NK-92 (cell line): ENCODE results near the gene MRPS17.
"Not testable (repeated sequence)": the region's sequence is repeated elsewhere in the genome, so short reads cannot be mapped to it uniquely, and the experiment has no call there.

Experiments used
- DNase-seq: peaks from one replicate; lab custom pipeline; 2025; ENCODE audit not compliant: unreplicated experiment; lab: John Stamatoyannopoulos, UW

Gene MRPS17

GRCh38 chr7:55951637-55952351, at the start of gene MRPS17:
MRPS17 (plus strand) TSS chr7:55951877; CDS start chr7:55953196, 1,319 bp downstream.
- DNase-seq: peak; percentile 28

- no peak for DNase-seq
Measured at GRCh38 chr7:55903985-55904759, 47.5 kb upstream of the MRPS17 start.

GRCh38 chr7:55912748-55913158, 38.9 kb upstream of the MRPS17 start:
- no peak for DNase-seq

DNA sequence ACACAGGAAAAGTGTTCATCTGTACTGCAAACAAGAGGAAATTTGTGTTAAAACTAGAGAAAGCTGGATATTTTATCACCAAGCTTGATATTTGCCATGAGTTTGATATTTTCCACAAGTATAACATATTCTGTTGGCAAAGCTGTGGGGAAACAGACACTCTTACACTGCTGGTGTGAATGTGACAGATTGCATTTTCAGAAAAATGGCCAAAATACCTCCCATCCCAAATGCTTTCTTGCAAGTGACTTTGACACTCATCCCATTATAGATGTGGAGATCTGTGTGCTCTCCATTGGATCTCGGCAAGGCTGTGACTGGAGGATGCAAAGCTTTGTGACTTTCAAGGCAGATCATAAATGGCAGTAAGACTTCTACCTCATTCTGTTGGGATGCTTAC, 33.9 kb upstream of the MRPS17 start:
- no peak for DNase-seq

- no peak for DNase-seq
Measured at GRCh38 chr7:55928006-55928767, 23.5 kb upstream of the MRPS17 start.

DNA sequence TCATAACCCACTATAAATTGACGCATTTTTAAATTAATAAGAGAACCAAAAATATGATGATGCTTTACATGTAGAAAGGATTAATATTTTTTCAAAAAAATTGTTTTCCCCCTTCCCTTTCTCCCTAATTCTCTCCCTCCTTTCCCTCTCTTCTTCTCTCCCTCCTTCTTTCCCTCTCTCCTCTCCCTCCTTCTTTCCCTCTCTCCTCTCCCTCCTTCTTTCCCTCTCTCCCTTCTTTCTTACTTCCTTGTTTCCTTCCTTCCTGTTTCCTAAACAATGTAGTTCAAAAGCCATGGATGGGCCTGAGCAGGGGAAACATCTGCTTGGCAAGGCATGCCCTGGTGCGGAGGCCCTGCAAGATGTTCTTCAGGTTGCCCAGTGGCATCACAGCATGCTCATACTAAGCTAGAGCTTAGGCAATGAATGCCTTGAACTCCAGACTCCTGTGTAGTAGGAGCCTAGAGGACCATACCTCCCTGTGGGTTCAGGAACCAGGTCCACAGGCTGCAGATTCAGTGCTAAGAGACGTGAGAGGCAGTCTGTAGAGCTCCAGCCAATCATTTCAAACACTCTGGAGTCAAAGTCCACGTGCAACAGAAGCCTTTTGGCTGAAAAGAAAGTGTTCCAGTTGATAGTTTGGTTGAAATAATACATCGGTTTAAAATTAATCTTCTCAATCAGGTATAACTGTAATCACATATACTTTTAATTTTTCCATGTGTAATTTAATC, 20.1 kb upstream of the MRPS17 start:
- no peak for DNase-seq

- DNase-seq: no peak
Measured at GRCh38 chr7:55939514-55940123, 12.1 kb upstream of the MRPS17 start.

- no peak for DNase-seq
Measured at GRCh38 chr7:55946545-55946944, 5.1 kb upstream of the MRPS17 start.

GRCh38 chr7:55952352-55952671, 635 bp downstream of the MRPS17 start:
- not testable (repeated sequence) for DNase-seq

- no peak for DNase-seq
Measured at GRCh38 chr7:55953707-55954475, 2.2 kb downstream of the MRPS17 start.

DNA sequence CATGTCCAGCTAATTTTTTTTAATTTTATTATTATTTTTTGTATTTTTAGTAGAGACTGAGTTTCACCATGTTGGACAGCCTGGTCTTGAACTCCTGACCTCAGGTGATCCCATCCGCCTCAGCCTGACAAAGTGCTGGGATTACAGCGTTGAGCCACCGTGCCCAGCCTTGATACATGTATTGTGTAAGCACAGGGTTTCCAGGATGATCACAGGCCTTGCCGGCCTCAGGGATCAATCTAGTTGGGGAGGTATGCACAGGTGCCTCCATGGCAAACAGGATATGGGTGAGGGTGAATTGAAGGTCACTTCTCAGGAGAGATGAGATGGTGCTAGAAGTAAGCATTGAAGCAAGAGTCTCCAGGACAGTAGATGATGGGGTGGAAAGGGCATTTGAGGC, 5.5 kb downstream of the MRPS17 start:
- no peak for DNase-seq

GRCh38 chr7:55962014-55962413, 10.3 kb downstream of the MRPS17 start:
- DNase-seq: no peak

GRCh38 chr7:55963584-55964168, 12.0 kb downstream of the MRPS17 start:
- DNase-seq: no peak

DNA sequence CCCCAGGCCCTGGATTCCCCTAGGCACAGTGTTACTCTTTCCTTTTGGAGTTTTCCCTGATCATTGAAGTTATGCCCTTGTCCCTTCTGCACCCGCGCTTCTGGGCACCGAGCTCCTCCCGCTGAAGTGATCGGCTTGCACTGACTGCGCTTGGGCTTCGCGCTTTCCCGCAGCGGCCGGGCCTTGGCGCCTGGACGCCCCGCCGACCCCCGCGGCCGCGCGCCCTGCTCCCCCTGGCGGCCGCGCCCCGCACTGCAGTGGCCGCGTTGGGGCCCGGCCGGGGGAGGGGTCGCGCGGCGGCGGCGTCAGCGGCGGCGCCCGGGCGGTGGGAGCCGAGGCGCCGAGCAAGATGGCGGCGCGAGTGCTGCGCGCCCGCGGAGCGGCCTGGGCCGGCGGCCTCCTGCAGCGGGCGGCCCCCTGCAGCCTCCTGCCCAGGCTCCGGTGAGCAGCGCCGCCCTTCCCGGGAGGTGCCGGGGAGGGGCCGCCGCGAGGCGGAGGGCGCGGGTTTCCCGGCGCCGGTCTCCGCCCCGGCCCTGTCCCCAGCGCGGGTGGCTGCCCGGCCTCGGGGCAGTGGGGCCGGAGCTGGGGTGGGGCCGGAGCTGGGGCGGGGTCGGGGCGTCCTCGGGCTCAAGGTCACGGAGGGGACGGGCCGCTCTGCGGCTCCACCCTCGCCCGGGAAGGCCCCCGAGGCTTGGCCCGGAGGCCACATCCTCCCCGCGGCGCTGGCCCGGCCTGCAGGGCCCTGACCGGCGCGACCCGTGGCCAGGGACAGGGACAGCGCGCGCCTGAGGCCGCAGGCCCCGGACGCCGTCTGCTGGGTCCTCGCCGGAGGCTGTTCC, 12.8 kb downstream of the MRPS17 start, which contains the start of gene NIPSNAP2:
Gene NIPSNAP2 (plus strand): TSS at position 325 of the 839 bp plus-strand sequence. CDS start 25 bp downstream, at position 350.
- no peak for DNase-seq

DNA sequence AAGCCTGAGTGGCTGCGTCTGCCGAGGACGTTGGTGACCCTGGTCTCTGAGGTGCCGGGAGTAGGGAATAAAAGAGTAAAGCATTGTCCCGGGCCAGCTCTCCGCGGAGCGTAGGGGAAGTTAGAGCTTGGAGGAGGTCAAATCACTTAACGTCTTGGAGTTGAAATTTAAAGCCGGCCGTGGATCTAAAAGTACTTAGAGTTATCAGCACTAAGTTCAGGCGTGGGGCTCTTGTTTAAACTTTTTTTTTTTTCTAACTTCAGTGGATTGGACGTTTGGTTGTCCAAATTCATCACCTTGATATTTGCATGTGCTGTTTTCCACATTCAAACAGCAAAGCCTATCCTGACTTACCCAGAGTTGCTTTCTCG, 13.4 kb downstream of the MRPS17 start:
- no peak for DNase-seq

DNA sequence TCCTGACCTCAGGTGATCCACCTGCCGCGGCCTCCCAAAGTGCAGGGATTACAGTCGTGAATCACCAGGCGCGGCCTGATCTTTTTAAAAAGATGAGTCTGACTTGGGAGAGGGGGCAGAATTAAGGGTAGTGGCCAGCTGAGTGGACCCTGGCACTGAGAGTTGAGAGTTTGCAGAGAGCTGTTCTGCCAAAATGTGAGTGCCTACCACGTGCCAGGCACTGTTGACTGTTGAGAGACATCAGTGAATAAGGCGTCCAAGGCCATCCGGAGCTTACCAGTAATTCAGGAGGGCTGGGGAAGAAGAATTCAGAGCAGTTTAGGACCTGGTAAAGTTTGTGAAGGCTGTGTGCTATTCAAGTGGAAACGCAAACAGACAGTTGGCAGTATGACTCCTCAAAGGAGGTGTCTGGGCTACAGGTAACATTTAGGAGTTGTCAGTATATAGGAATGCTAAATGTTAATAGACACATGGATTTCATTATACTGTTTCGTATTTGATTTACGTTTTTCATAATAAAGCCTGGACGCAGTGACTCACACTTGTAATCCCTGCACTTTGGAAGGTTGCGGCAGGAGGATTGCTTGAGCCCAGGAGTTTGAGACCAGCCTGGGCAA, 14.2 kb downstream of the MRPS17 start:
- DNase-seq: no peak

- DNase-seq: no peak
Measured at GRCh38 chr7:55966851-55967250, 15.2 kb downstream of the MRPS17 start.

GRCh38 chr7:55969391-55969790, 17.7 kb downstream of the MRPS17 start:
- no peak for DNase-seq
